T1000 (cell line): ENCODE results near the gene PRLH.
A peak's percentile ranks its signal among the peaks of the same experiment; 100 is the strongest.

ENCODE experiments used
- DNase-seq: peaks from one replicate; lab custom pipeline; 2025; ENCODE audit warnings: mixed read lengths; lab: John Stamatoyannopoulos, UW

The PRLH gene

DNA sequence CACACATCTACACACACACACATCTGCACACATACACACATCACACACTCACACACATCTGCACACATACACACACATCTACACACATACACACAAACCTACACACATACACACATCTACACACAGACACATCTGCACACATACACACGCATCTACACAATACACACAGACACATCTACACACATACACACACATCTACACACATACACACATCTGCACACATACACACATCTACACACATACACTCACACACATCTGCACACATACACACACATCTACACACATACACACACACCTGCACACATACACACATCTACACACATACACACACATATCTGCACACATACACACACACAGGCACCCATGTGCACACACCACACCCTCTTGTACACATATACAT, 400 bp upstream of the PRLH start:
- DNase-seq: no peak

- no peak for DNase-seq
Observed at GRCh38 chr2:237567276-237568029, 1.1 kb downstream of the PRLH start.

DNA sequence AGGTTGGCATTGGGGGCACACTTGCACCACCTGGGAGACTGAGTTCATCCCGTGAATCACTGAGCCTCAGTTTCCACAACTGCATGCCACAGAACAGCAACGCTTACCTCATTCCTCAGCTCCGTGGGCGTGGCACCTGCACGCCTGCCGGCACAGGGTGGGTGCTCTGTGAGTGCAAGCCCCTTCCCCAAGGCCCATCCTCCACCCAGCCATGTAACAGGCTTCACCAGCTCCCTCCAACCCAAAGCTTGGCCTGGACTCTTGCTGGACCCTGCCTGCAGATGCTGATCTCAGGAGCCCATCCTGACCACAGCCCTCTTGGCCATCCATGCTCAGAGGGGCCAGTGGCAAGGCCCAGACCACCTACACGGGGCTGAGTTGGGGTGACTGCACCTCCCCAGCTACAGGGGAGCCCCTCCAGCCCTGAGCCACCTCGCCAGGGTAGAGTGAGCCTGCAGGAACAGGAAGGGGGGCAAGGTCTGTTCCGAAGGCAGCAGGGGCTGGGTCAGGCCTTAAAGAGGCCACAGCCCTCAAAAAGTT, 1.8 kb downstream of the PRLH start:
- no peak for DNase-seq

DNA sequence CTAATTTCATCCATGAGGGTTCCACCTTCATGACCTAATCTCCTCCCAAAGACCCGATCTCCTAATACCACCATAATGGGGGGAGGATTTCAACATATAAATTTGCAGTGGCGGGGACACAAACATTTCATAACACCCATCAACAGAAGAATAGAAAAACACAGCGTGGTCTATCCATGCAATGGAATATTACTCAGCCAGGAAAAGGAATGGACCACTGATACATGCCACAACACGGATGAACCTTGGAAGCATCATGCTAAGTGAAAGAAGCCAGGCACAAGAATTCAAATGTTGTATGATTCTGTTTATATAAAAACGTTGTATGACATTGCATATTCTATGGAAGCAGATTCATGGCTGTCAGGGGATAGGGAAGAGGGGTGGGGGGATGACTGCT, 2.7 kb downstream of the PRLH start:
- no peak for DNase-seq

DNA sequence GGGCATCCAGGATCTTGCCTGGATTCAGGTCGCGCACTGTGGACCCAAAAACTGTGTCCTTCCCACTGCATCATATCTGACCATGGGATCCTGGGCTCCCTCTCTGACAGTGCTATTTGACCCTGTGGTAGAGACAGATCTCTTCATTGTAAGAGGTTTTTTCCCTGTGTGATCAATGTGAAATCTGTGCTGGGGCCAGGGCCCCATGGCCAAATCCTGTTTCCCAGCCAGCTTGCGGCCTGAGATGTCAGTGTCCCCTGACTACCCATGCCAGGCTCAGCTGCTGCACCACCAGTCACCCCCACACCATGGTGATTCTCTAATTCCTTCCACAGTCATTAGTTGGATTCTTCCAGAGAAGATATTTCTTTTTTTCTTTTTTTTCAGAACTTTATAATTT, 3.5 kb downstream of the PRLH start:
- no peak for DNase-seq

DNA sequence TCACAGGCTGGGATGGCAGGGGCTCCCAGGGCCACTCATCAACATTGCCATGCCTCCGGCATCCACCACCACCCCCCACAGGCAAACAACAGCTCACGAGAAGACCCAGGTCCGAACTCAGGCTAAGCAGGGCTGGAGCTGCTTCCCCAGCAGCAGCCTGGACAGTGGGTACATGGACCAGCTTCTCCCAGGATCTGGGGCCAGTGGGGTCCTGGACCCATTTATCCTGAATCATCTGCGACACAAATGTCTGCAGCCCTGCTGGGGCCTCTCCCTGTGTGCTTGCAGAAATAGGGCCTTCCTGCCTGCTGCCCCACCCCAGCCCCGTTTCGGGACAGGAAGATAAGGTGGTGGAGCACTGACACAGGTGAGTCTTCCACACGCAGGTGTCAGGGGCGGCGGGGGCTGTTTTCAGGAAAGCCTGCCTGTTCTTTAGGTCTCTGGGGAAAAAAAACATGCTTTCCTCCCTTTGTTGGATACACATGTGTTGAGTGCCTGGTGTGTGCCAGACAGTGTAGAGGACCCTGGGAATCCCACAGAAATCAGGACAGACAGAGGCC, 4.5 kb downstream of the PRLH start:
- no peak for DNase-seq

GRCh38 chr2:237571551-237571950, 5.2 kb downstream of the PRLH start:
- no peak for DNase-seq

DNA sequence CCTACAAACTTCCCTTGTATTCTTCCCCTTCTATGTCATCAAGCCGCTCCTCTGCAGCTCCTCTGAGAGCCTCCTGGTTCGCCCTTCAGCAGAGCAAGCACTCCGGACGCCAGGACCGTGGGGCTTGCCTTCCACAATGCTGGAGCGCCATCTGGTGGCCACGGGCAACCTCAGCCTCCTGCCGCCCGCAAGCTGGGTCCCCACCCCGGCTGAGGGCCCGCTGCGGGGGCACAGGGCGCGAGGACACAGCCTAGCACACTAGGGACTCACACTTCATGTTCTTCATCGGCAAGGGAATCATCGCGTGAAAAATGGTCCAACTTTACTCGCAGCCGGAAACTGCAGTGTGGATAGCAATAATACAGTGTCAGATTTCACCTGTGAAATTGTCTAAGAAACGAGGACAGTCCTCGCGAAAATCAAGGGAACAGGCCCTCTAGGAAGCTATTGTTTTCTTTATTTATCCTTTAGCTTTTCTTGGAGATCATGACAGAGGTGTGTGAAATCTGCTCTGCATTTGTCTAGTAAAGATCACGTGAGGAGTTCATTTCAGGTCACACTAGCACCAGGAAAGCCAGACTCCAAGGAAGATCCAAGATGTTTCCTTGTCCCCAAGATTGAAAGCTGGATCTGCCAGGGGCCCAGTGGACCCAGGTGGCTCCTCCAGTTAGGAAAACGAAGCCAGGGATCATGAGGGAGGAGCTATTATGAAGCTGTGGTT, 5.8 kb downstream of the PRLH start:
- peak; percentile 81 for DNase-seq

DNA sequence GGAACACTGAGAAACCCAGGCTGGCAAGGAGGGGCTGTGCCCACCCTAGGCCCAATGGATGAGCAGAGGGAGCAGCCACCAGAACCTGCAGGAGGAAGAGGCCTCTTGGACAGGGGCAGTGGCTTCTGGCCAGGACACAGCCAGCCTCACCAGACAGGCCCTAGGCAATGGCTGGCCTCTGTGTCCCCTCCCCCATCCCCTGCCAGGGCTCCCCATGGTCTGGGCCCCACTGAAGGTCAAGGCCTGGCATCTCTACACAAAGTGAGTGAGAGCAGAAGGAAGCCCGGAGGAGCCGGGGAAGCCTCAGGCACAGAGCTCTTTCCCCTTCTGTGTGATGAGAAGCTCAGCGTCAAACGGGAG, 6.3 kb downstream of the PRLH start:
- DNase-seq: no peak

DNA sequence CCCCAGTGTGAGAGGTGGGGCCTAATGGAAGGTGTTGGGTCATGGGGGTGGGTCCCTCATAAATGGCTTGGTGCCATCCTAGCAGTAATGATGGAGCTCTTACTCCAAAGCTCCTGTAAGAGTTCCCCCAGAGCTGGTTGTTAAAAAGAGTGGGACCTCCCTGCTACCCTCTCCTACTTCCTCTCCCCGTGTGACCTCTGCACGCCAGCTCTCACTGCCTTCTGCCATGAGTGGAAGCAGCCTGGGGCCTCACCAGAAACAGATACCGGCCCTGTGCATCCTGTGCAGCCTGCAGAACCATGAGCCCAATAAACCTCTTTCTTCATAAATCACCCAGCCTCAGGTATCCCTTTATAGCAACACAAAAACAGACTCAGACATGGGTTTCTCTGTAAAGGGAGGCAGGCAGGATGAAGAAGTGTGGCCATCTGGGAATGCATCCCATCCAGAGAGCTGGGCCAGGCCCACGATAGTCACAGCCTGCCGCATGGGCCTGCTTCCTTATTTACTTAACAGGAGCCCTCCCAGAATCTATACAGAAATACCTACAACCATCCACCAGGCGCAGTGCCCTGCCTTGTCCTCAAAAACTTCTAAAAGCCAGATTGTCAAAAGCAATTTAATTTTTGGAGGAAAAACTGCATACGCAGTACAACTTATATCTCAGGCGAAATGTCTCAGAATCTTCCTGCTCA, 7.5 kb downstream of the PRLH start:
- DNase-seq: no peak

DNA sequence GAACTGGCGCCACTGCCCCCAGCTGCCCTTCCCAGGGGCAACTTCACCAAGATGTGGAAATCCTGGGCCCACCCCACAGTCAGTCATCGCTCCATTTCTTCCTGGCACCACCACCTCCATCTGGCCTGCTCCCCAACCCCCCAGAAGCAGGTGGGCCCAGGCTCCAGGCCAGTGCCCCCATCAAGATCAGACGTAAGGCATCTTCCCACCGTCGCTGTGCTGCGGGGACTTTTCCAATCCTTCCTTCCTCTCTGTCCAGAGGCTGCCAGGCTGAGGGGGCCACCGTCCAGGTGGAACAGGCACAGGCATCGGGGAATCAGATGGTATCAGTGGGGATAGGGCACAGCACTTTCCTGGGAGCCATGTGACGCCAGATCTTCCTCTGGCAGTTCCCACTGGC, 8.1 kb downstream of the PRLH start:
- DNase-seq: no peak

DNA sequence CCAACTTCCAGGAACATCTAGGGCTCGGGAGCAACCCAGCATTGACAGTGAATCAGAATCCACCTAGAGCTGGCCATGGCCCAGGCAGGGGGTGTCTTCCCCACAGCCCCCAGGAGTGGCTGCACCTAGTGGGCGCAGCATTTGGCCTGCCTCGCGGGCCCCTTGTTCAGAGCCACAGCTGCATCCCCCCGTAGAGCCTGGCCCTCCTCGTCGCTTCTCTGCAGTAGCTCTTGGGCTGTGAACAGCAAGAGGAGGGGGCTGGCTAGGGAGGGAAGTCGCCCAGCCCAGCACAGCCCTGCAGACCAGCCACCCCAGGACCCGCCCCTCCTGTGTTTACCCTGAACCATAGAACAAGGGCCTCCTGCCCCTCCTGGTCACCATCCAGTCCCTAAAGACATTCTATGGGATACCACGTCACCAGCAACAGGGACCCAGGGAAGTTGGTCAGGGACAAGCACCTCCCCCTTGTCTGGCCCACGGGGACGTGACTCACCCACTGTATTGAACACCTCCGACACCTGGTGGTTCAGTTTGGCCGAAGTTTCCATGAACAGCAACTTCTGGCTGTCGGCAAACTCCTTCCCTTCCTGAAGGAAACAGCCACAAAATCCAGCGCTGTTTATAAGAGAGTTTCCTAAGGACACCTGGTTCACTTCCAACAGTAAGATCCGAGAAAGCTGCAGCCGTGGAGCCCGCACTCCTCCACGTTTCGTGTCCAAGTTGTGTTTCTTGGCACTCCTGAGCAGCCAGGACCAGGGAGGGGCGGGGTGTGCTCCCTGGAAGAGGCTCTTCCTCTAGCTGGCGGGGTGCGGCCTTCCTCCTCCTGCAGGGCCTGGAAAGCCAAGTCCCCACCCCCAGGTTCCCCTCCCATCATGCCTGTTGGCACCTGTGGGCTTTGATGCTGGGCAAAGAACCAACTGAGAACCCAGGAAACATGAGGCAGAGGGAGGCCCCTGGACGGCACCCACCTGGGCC, 8.8 kb downstream of the PRLH start:
- DNase-seq: no peak

- DNase-seq: no peak
Observed at GRCh38 chr2:237575869-237576862, 9.8 kb downstream of the PRLH start.

- no peak for DNase-seq
Observed at GRCh38 chr2:237576974-237577373, 10.6 kb downstream of the PRLH start.

- DNase-seq: no peak
Observed at GRCh38 chr2:237577458-237577857, 11.1 kb downstream of the PRLH start.

- DNase-seq: no peak
Observed at GRCh38 chr2:237577956-237578870, 11.8 kb downstream of the PRLH start.

GRCh38 chr2:237581326-237581725, 15.0 kb downstream of the PRLH start:
- no peak for DNase-seq

DNA sequence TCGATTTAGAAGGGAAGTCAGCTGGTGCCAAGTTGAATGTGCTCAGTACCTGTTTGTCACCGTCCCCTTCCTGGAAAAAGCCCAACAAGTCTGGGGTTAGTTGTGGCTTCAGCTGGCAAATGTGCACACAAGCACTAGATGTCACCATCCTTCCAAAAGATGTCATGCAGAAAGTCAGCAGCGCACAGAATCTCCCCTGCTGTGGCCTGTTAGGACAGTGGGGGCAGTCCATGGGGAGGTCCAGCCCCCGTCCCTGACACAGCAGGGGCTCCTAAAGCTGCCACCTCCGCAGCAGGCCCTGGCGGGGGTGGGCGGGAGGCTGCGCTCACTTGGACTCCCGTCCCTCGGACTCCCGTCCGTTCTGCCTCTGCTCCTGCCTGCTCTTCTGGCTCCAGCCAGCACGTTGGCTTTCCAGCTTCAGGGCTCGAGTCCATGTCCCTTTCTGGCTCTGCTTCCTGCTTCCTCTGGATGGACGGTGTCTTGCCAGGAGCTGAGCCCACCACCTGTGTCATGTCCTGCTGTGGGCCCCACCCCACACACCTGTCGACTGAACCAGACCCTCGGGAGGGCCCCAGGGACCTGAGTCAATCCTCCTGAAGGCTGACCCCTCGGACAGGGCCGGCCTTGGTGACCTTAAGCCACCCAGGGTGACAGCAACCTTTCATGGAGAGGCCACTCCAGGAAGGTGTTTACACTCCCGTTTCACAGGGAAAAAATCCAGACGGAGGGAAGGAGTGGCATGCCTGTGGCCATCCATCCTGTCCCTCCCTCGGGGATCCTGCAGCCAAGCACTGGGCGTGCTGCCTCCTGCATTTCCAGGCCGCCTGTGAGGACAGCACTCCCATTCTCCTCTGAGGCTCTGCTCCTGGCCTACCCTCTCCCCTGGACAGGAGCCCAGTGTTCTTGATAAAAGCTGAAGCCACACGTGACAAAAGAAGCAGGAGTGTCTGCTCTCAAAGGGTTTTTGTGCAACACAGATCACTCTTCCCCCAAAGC, 15.7 kb downstream of the PRLH start:
- DNase-seq: no peak
